Body of pancreas (tissue), 4 donors: Measurements from ENCODE around the gene SYMPK.

Source experiments
- CTCF ChIP-seq, 7 experiments: fragments of 450-650 bp in 4 of 7; fragments of 200-600 bp in 3 of 7; sonication (generic) in 3 of 7; IDR thresholded peaks; one replicate each; pipeline ENCODE4 v1.5.1; 2016 to 2019; ENCODE audit warnings: antibody characterized with exemption in 7 of 7
- POLR2A ChIP-seq, 3 donors: fragments of 450-650 bp; IDR thresholded peaks; one replicate each; pipeline ENCODE4 v1.6.1; 2016; ENCODE audit warnings: antibody characterized with exemption in 3 of 3, mild to moderate bottlenecking in 2 of 3

GRCh38 chr19:45816236-45817009 lies 46.5 kb downstream of the SYMPK start:
- TF ChIP-seq CTCF (IDR thresholded peaks at IDR 0.05) (no peak), POLR2A (IDR thresholded peaks at IDR 0.05) (no peak)
